Measurements from ENCODE around the gene RBFOX2. TPM values are rescaled to one million over a fixed set of nuclear protein-coding genes. Genes with fewer than 3 reads are reported as not detected.

The RBFOX2 gene, protein sequence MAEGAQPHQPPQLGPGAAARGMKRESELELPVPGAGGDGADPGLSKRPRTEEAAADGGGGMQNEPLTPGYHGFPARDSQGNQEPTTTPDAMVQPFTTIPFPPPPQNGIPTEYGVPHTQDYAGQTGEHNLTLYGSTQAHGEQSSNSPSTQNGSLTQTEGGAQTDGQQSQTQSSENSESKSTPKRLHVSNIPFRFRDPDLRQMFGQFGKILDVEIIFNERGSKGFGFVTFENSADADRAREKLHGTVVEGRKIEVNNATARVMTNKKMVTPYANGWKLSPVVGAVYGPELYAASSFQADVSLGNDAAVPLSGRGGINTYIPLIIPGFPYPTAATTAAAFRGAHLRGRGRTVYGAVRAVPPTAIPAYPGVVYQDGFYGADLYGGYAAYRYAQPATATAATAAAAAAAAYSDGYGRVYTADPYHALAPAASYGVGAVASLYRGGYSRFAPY
- total RNA-seq: 68.6 TPM
- 17.2 TPM for polyA plus RNA-seq (ENCODE audit: insufficient read depth, low read depth, low replicate concordance)
- long read RNA-seq, donor 1, partial matches to known transcripts: 0 of 6 reads
- long read RNA-seq, donor 1, other reads (novel, unspliced or antisense): 0 of 6 reads
- long read RNA-seq, donor 2, partial matches to known transcripts: 6 of 17 reads
- long read RNA-seq, donor 2, other reads (novel, unspliced or antisense): 6 of 17 reads
- long read RNA-seq, donor 3, partial matches to known transcripts: 7 of 10 reads
- long read RNA-seq, donor 3, other reads (novel, unspliced or antisense): 0 of 10 reads
- long read RNA-seq, donor 4, partial matches to known transcripts: 16 of 23 reads
- long read RNA-seq, donor 4, other reads (novel, unspliced or antisense): 0 of 23 reads
- long read RNA-seq, donor 5, partial matches to known transcripts: 0 of 2 reads
- long read RNA-seq, donor 5, other reads (novel, unspliced or antisense): 0 of 2 reads
- long read RNA-seq, donor 6, partial matches to known transcripts: 0 of 1 reads
- long read RNA-seq, donor 6, other reads (novel, unspliced or antisense): 0 of 1 reads
- long read RNA-seq, donor 7, partial matches to known transcripts: 2 of 100 reads
- long read RNA-seq, donor 7, other reads (novel, unspliced or antisense): 90 of 100 reads
- long read RNA-seq, donor 8, full-length matches to known transcripts: 10 of 10 reads
- long read RNA-seq, donor 8, partial matches to known transcripts: 0 of 10 reads
- long read RNA-seq, donor 8, other reads (novel, unspliced or antisense): 0 of 10 reads
- long read RNA-seq, donor 9: 0 reads
- long read RNA-seq, donor 10, partial matches to known transcripts: 11 of 18 reads
- long read RNA-seq, donor 10, other reads (novel, unspliced or antisense): 0 of 18 reads

DNA sequence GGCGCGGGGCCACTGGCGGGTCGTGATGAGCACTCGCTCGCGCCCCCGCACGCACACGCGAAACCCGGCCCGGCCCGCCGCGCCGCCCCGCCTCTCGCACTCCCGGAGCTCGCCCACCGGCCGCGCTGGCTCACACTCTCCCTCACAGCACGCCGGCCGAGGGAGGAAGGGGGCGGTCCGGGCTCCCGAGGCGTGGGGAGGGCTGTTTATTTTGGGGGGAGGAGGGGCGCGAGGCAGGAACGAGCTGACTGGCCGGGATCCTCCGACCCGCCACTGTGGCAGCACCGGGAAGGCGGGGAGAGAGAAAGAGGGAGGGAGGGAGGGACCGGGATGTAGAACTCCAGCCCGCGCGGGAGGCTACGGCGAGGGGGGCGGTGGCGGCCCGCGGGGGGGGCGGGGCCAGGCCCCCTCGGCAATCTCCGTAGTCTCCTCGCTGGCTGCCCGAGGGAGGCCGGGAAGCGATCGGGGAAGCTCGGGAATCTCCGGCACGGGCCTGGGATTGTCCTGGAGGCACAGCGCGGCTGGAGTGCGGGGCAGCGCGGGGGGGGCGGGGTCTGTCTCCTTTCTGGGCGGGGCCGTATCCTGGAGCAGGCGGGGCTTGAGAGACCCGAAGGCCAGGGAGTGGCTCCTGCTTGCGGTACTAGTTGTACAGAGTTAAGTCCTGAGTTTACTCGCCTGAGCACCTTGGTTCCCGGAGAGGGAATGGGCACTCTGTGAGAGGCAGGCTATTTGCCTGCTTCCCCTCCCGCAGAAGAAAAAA lies at the start of gene RBFOX2:
Gene RBFOX2 (minus strand): TSS at position 179 of the 760 bp plus-strand sequence. CDS start 399 bp downstream, outside the sequence.
- Histone ChIP-seq H3K36me3 (ENCODE audit: control insufficient read depth in 2 of 3, insufficient read depth in 3 of 3, low read length in 3 of 3) (no peaks in the 10 kb centered on the region), H3K4me1 (ENCODE audit: control insufficient read depth in 2 of 3, insufficient read depth in 2 of 3, low read depth in 1 of 3, low read length in 3 of 3) (peaks cover 4 to 13% (median 6%) of the 10 kb centered on the region in 3 donors), H3K9me3 (ENCODE audit: control insufficient read depth in 2 of 3, insufficient read depth in 1 of 3, low read length in 3 of 3) (no peaks in the 10 kb centered on the region), H3K9ac (ENCODE audit: low read length in 3 of 3) (peak within 1 kb of the TSS; percentile 64 to 94 (median 87)), H3K27me3 (ENCODE audit: control insufficient read depth, insufficient read depth, low read length) (no peaks in the 10 kb centered on the region), H3K27ac (ENCODE audit: low read depth in 2 of 2, low read length in 2 of 2) (peak within 1 kb of the TSS; percentile 77 to 82), H3K4me3 (ENCODE audit: low read length in 3 of 3) (peak within 1 kb of the TSS; percentile 78 to 83 (median 80))
- TF ChIP-seq, protein P1, sequence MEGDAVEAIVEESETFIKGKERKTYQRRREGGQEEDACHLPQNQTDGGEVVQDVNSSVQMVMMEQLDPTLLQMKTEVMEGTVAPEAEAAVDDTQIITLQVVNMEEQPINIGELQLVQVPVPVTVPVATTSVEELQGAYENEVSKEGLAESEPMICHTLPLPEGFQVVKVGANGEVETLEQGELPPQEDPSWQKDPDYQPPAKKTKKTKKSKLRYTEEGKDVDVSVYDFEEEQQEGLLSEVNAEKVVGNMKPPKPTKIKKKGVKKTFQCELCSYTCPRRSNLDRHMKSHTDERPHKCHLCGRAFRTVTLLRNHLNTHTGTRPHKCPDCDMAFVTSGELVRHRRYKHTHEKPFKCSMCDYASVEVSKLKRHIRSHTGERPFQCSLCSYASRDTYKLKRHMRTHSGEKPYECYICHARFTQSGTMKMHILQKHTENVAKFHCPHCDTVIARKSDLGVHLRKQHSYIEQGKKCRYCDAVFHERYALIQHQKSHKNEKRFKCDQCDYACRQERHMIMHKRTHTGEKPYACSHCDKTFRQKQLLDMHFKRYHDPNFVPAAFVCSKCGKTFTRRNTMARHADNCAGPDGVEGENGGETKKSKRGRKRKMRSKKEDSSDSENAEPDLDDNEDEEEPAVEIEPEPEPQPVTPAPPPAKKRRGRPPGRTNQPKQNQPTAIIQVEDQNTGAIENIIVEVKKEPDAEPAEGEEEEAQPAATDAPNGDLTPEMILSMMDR (IDR thresholded peaks at IDR 0.05; ENCODE audit: borderline replicate concordance, extremely low read depth, insufficient read depth): no peak
- peak; percentile 97 to 99 (median 98) for DNase-seq
- no peak for FAIRE-seq
- intact Hi-C loops (cut with DNase I): no loop called here

DNA sequence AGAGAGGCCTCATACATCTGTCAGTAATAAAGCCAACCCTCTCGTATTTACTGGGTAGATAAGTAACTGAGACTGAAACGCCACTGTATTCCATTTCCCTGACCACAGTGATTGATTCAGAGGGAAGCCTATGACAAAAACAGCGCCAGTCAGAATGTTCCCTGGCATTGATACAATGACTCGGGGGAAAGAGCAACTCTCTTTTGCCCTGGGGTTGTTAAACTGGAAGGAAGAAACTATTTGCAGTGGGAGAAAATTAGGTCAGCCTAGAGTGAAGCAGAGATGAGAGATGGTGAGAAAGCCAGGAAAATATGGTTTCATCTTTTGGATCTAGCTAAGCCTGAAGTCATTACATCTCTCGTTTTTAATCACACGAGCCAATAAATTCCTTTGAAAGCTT lies 48.6 kb upstream of the RBFOX2 start:
- Histone ChIP-seq H3K27me3 (ENCODE audit: control insufficient read depth, insufficient read depth, low read length) (no peaks in the 10 kb centered on the region), H3K9ac (ENCODE audit: low read length in 3 of 3) (no peak overlapping the region), H3K36me3 (ENCODE audit: control insufficient read depth in 2 of 3, insufficient read depth in 3 of 3, low read length in 3 of 3) (no peaks in the 10 kb centered on the region), H3K9me3 (ENCODE audit: control insufficient read depth in 2 of 3, insufficient read depth in 1 of 3, low read length in 3 of 3) (no peaks in the 10 kb centered on the region), H3K27ac (ENCODE audit: low read depth in 2 of 2, low read length in 2 of 2) (no peak overlapping the region), H3K4me1 (ENCODE audit: control insufficient read depth in 2 of 3, insufficient read depth in 2 of 3, low read depth in 1 of 3, low read length in 3 of 3) (no peaks in the 10 kb centered on the region), H3K4me3 (ENCODE audit: low read length in 3 of 3) (no peak overlapping the region)
- intact Hi-C loops (cut with DNase I): no loop called here
- TF ChIP-seq, protein P1 (IDR thresholded peaks at IDR 0.05; ENCODE audit: borderline replicate concordance, extremely low read depth, insufficient read depth): no peak
- DNase-seq: no peak
- FAIRE-seq: no peak

DNA sequence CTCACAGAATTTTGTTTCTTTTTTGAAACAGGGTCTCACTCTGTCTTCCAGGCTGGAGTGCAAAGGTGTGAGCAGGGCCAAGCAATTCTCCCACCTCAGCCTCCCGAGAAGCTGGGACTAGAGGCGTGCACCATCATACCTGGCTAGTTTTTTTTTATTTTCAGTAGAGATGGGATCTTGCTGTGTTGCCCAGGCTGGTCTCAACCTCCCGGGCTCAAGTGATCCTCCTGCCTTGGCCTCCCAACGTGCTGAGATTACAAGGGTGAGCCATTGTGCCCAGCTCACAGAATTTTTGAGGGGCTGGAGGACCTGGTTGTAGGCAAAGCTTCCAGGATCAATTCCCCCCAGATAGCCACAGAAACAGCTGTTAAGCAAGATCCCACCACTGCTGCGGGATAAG lies 47.1 kb upstream of the RBFOX2 start:
- H3K4me1 ChIP-seq (ENCODE audit: control insufficient read depth in 2 of 3, insufficient read depth in 2 of 3, low read depth in 1 of 3, low read length in 3 of 3): no peaks in the 10 kb centered on the region
- intact Hi-C loops (cut with DNase I): no loop called here
- H3K4me3 ChIP-seq (ENCODE audit: low read length in 3 of 3): no peak overlapping the region
- no peaks in the 10 kb centered on the region for H3K27me3 ChIP-seq (ENCODE audit: control insufficient read depth, insufficient read depth, low read length)
- no peak for DNase-seq
- H3K9ac ChIP-seq (ENCODE audit: low read length in 3 of 3): no peak overlapping the region
- H3K9me3 ChIP-seq (ENCODE audit: control insufficient read depth in 2 of 3, insufficient read depth in 1 of 3, low read length in 3 of 3): no peaks in the 10 kb centered on the region
- H3K27ac ChIP-seq (ENCODE audit: low read depth in 2 of 2, low read length in 2 of 2): no peak overlapping the region
- no peaks in the 10 kb centered on the region for H3K36me3 ChIP-seq (ENCODE audit: control insufficient read depth in 2 of 3, insufficient read depth in 3 of 3, low read length in 3 of 3)
- no peak for FAIRE-seq
- TF ChIP-seq, protein P1 (IDR thresholded peaks at IDR 0.05; ENCODE audit: borderline replicate concordance, extremely low read depth, insufficient read depth): no peak
